WI38 (cell line): ENCODE measurements around the gene LRRC72.

Experiments
- H3K4me3 ChIP-seq: 2 replicates; pipeline ENCODE4 v1.5.1; 2011; ENCODE audit warnings: low read depth, mild to moderate bottlenecking, control low read depth, low read length
- TF ChIP-seq, protein P1 (sequence below): IDR thresholded peaks from 2 replicates; pipeline ENCODE4 v1.5.1; 2012; ENCODE audit warnings: low read depth, mild to moderate bottlenecking, control low read depth, low read length

LRRC72 gene

GRCh38 chr7:16626388-16626787 is 99.8 kb downstream of the LRRC72 start:
- H3K4me3 ChIP-seq, result no peak overlapping the region
- TF ChIP-seq, protein P1, sequence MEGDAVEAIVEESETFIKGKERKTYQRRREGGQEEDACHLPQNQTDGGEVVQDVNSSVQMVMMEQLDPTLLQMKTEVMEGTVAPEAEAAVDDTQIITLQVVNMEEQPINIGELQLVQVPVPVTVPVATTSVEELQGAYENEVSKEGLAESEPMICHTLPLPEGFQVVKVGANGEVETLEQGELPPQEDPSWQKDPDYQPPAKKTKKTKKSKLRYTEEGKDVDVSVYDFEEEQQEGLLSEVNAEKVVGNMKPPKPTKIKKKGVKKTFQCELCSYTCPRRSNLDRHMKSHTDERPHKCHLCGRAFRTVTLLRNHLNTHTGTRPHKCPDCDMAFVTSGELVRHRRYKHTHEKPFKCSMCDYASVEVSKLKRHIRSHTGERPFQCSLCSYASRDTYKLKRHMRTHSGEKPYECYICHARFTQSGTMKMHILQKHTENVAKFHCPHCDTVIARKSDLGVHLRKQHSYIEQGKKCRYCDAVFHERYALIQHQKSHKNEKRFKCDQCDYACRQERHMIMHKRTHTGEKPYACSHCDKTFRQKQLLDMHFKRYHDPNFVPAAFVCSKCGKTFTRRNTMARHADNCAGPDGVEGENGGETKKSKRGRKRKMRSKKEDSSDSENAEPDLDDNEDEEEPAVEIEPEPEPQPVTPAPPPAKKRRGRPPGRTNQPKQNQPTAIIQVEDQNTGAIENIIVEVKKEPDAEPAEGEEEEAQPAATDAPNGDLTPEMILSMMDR, result no peak

DNA sequence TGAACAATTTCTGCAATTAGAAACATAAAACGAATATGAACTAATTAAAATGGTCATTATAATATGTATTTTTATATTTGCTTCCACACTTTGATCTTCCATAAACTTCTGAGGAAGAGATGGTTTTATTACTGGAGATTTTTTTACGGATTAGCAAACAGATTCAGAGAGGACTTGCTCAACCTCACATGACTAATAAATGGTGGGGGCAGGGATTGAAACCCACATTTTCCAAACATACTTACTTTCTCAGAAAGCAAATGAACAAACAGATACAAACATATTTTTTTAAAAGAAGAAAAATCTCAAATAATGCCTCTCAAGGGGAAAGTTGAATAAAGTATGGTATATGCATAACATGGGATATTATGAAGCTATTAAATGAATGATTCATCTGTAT is 100.6 kb downstream of the LRRC72 start:
- no peak overlapping the region for H3K4me3 ChIP-seq
- TF ChIP-seq, protein P1, result no peak

GRCh38 chr7:16630654-16631053 is 104.0 kb downstream of the LRRC72 start:
- no peak overlapping the region for H3K4me3 ChIP-seq
- TF ChIP-seq, protein P1, result no peak
